NT2/D1 (cell line): Measurements from ENCODE around the gene TMX2.

Source experiments
- SUZ12 ChIP-seq: IDR thresholded peaks from 2 replicates; pipeline ENCODE4 v1.6.1; 2011; ENCODE audit not compliant: insufficient read length, insufficient read depth; ENCODE audit errors: extremely low read depth
- YY1 ChIP-seq: IDR thresholded peaks from 2 replicates; pipeline ENCODE4 v1.6.1; 2011; ENCODE audit not compliant: insufficient read length, insufficient read depth
- ZNF274 ChIP-seq: IDR thresholded peaks from 2 replicates; pipeline ENCODE4 v1.6.1; 2011; ENCODE audit warnings: mild to moderate bottlenecking, low read depth, low read length

DNA sequence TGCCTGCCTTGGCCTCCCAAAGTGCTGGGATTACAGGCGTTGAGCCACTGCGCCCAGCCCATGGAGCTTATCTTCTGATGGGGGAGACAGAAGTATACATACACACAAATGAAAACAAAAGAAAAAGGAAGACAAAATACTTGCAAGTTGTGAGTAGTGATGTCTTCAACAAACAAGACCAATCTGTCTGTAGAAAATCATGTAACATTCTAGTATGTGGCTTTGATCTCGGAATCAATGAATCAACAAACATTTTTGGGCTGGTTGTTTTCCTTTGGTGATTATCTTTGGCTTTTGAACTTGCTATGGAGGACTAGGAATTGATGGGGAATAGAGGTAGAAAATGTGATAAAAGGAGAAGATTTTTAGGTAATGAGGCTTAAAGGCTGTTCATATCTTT, 45.8 kb downstream of the TMX2 start:
- TF ChIP-seq ZNF274 (no peak), YY1 (no peak), SUZ12 (no peak)
